ENCODE measurements around the gene ACSF3.

ACSF3 gene

DNA sequence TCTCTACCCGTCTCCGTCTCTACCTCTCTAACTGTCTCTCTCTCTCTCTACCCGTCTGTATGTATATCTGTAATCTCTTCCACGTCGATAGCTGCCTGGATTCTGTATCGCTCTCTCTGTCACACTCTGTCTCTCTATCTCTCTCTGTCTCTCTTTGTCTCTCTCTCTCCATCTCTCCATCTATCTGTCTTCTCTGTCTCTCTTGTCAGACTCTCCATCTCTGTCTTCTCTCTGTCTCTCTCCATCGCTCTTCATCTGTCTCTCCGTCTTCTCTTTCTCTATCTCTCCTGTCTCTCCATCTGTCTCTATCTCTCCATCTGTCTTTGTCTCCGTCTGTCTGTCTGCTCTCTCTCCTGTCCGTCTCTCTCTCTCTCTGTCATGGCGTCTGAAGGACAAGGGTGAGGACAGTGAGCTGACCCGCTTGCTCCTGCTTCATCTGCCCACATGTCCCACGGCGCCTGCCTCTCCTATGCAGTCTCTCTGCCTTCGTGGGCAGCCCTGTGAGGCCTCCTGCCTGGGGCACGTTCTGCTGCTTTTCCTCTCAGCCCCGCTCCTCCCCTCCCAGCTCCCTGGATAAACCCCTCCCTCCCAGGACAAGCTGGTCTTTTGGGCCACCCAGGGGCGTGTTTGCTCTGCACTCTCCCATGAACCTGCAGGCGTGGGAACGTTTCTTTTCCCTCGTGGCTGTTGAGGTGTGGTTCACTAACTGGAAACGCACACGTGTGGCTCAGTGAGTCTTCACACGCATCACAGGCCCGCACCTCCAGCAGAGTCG is 18.9 kb downstream of the ACSF3 start:
- DNase-seq (ENCODE audit: low read depth): no peak

DNA sequence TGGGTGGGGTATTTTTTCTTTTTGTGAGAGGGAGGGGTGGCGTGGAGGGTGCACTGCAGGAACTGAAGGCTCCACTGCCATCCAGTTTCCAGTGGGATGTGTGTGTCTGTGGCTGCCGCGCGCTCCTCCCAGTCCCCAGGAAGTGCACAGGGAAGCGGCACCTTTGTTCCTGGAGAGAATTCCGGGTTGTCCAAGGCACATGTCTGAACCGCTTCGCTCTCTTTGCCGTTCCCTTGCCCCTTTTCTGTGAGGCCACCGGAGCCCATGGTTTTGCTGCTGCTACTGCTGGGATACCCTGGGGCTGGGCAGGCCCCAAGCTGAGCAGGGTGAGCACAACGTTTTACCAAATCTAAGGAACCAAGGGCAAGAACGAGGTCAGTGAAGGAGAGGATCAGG is 19.5 kb downstream of the ACSF3 start:
- DNase-seq (ENCODE audit: low read depth): no peak

DNA sequence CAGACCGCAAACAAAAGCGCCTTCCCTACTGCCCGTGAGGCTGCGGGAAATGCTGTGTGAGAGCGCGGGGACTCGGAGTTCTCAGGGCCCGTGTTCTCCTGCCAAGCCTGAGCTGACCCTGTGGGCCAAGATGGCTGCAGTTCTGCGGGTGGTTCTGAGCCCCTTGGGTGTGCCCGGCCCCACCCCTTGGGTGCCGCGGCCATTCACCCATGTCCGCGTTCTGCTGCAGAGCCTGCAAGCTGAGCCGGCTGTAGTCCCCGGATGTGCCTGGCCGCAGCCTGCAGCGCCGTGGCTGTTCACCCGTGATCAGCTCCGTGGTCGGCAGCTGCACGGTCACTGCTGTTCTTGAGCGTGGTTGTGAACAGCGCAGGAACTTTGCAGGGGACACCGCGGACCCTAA is 20.0 kb downstream of the ACSF3 start:
- DNase-seq (ENCODE audit: low read depth): no peak

DNA sequence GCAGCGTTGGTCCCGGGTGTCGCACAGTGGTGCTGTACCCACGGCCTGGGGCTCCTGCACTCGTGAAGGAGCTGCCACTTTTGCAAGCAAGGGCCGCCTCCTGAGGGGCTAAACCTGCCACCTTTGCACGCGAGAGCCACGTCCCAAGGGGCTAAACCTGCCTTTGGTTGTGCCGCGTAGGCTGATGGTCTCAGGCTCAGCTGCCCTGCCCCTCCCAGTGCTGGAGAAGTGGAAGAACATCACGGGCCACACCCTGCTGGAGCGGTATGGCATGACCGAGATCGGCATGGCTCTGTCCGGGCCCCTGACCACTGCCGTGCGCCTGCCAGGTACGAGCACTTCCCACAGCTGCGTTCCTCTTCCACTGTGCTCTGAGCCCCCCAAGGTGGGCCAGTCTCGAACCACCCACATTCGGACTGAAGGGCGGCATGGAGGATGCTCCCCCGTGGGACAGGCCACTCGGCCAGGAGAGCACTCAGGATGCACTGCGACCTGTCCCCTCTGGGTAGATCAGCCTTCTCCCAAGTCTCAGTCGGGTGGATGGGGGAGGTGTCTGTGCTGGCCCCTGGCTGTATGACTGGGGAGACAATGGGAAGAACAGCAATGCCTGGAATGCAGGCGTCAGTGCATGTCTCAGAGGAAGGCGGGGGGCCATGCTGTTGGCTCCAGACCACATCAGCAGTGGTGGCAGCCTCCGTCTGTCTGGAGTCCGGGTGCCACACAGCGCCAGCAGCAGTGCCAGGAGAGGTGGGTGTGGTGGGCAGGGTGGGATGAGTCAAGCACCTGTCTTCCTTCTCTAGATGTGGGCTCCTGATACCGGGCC is 20.7 kb downstream of the ACSF3 start:
- DNase-seq (ENCODE audit: low read depth): no peak

DNA sequence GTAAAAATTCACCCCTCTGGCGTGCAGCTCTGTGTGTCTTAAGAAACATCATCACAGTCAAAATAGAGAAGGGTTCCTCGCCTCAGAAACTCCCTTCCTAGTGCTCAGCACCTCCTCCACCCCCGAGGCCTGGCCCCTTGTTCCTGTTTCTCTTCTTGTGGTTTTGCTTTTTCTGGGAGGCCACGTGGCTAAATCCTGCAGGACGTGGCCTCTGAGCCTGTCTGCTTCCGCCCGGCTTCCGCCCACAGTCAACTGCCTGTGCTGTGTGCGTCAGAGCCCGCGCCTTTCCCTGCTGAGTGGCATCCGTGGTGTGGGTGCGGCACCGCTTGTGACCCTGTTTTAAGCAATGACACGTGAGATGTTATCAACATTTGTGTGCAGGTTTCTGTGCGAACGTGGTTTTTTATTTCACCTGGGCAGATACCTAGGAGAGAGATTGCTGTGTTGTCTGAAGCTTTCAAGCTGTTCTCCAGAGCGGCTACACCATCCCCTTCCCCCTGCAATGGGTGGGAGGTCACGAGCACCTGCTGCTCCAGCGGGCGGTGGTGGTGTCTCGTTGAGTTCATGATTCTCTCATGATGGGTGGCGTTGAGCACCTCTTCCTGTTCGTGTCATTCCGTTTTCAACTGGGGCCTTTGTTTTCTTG is 21.7 kb downstream of the ACSF3 start:
- DNase-seq (ENCODE audit: low read depth): peak; percentile 78

DNA sequence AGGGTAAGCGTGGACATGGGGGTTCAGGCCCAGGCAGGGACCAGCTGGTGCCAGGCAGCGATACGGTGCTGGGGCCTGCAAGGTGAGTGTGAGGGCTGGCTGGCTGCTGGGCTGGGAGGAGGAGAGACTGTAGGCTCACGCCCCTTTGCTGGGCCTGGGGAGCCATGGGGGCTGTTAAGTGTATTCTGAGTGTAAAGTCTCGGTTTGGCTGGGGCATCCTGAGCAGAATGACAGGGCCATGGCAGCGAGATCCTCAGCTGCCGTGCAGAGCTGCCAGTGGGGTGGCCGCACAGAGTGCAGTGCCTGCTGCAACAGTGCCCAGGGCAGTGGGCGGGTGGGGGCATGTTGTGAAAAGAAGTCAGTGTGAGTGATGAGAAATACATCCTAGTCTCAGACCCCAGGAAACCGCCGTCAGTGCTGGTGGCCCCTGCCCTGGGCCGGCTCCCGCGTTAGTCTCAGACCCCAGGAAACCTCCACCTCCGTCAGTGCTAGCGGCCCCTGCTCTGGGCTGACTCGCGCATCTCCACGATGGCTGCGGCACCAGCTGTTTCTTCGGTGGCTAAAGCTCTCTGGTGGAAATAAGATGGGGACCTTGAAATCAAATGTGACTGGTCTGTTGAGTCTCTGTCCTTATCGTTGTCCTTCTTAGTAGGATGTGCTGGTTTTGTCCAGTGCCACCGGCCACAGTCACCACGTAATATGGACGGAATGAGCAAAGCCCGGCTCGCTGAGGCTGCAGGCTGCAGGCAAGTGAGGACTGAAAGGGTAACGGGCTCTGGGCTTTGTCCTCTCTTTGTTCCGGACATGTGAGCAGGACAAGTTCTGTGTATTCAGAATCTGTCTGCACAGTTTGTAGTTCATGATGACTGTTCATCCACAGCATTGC is 22.9 kb downstream of the ACSF3 start:
- no peak for DNase-seq (ENCODE audit: low read depth)

DNA sequence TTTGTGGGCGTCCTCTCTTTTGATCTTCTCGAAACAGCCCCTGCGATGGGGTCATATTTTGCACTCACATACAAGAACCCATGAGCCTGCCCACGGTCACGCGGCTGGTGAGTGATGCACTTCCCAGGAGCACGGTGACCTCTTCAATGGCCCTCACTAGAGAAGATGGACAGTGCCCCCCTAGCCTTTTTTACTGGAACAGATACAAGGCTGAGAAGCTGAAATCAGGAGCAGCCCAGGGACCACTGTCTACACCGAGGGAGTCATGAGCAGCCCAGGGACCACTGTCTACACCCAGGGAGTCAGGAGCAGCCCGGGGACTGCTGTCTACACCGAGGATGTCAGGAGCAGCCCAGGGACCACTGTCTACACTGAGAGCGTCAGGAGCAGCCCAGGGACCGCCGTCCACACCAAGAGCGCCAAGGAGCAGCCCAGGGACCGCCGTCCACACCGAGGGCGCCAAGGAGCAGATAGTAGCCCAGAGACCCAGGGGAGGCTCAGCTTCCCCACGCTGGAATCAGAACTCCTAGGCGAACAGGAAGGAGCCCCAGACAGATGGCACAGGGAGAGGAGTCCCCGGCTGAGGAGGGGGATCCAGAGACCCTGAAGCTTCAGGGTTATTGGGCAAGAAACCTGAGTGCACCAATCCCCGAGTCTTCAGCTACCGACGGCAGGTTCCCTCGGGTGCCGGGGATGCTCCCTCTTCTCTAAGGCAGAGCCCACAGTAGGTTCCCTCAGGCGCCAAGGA is 23.7 kb downstream of the ACSF3 start:
- DNase-seq (ENCODE audit: low read depth): no peak

DNA sequence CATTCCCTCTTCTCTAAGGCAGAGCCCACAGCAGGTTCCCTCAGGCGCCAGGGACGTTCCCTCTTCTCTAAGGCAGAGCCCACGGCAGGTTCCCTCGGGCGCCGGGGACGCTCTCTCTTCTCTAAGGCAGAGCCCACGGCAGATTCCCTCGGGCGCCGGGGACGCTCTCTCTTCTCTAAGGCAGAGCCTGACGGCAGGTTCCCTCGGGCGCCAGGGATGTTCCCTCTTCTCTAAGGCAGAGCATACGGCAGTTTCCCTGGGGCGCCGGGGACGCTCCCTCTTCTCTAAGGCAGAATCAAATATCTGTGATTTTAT is 24.3 kb downstream of the ACSF3 start:
- DNase-seq (ENCODE audit: low read depth): no peak

DNA sequence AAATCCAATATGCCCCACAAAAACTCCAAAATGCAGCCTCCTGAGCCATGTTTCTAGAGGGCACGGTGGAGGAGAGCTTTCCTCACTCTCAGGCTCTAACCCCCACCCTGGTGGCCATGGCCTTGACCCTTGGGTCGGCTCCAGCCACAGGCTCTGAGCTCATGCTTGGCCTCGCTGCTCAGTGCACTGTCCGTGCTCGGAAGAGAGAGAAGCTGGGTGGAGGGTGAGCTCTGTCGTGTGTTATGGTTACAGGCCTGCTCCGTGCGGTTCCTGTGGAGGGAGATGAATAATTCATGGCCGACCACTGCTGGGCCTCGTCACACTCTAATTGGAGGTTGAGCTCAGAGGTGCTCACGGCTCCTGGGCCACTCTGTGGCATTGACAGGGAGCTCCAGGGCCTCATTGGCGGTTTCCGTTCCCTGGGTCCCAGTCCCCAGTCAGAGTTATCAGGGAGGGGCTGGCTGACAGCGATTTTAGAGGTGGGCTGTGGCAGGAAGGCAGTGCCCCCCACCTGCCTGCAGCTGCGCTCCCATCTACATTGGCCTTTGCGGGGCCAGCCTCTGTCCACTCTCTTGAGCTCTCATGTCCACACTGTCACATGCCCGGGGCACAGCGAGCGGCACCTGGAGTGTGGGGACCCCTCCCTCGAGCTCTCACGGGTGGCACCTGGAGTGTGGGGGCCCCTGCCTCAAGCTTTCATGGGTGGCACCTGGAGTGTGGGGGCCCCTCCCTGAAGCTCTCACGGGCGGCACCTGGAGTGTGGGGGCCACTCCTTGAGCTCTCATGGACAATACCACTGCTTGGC is 24.9 kb downstream of the ACSF3 start:
- no peak for DNase-seq (ENCODE audit: low read depth)

DNA sequence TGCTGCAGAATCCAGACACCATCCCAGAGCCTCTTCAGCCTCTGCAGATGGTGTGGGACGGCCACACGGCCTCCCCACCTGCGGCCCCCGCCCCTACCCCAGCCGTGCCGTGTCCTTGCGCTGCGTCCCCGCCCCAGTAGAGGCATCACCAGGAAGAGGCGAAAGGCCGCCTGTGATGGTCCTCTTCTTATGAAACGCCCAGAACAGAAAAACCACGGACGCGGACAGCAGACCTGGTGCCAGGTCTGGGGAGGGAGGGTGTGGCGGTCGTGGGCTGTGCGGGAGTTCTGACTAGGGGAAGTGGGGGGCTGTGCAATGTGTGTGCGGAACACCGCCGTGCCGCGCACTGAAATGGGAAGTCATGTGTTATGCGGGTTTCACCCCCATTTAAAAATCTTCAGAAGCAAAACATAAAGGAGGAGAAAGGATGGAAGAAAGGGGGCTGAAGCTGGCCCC is 25.5 kb downstream of the ACSF3 start:
- DNase-seq (ENCODE audit: low read depth): no peak

DNA sequence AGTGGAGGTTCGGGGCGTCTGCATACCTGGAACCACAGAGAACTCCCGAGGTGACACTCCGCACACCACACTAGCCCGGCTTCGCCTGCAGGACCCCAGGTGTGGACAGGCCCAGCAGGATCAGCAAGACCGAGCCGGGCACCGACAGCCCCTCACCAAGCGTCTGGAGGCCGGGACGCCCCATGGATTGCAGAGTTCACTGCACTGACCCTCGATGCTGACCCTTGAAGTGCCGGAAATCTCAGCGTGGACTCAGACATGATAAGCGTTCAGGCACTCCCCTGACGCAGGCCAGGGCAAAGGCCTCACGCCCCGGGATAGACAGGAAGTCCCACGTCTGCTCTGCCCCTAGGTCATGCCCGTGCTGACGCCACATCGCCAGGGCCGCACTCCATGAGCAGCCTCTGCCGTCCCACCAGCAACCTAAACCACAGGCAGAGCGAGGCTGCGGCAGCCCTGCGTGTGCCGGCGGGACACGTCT is 26.0 kb downstream of the ACSF3 start:
- DNase-seq (ENCODE audit: low read depth): no peak

DNA sequence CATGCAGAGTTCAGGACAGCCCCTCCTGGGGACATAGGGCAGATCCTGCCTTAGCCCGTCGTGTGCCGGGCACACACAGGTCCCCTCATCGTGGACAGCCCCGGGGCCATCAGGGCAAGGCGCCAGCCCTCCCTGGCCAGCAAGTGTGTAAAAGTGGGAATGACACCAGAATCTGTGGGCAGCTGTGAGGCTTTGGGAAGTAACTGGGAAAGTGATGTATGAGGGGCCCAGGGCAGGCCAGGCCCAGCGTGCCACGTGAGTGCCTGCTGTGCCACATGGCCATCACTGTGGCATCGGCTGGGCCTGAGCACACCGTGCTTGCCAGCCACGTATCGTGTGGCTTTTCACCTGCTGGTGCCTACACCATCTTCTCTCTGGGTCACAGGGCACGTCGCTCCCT is 26.6 kb downstream of the ACSF3 start:
- no peak for DNase-seq (ENCODE audit: low read depth)

DNA sequence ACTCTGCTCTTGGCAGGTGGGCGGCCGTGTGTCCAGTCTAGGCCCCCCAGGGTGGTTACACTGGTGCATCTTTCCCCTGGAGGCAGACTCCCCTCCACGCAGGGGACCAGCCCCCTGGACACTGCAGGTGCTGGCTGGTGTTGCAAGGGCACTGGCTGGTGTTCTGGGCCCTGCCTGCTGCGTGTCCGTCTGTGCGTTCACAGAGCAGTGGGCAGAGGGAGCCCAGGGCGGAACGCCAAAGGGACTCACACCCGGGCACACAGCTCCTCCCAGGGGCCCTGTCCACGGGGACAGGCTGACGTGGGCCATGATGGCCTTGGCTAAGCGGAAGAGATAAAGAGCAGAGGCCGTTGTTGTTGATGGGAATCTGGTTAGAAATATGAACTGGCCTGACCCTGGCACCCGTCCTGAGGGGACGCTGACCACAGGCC is 27.3 kb downstream of the ACSF3 start:
- DNase-seq (ENCODE audit: low read depth): no peak

DNA sequence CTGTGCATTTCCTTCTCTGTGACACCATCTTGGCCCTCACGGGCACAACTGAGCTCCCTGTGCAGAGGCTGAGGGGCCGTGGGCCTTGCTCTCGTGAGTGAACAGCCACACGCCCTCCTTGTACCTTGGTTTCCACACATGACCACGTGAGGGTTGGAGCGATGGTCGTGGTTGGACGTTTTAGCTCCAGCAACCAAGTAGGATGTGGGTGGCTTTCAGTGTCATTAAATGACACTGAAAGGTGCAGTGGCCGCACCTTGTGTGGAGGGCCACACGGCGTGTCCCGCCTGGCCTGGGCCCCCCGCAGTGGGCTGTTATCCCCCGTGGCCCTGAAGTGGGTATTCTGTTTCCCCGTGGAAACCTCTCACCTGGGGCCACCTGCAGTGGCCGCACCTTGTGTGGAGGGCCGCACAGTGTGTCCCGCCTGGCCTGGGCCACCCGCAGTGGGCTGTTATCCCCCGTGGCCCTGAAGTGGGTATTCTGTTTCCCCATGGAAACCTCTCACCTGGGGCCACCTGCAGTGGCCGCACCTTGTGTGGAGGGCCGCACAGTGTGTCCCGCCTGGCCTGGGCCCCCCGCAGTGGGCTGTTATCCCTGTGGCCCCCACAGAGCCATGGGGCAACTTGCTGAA is 28.2 kb downstream of the ACSF3 start:
- no peak for DNase-seq (ENCODE audit: low read depth)

DNA sequence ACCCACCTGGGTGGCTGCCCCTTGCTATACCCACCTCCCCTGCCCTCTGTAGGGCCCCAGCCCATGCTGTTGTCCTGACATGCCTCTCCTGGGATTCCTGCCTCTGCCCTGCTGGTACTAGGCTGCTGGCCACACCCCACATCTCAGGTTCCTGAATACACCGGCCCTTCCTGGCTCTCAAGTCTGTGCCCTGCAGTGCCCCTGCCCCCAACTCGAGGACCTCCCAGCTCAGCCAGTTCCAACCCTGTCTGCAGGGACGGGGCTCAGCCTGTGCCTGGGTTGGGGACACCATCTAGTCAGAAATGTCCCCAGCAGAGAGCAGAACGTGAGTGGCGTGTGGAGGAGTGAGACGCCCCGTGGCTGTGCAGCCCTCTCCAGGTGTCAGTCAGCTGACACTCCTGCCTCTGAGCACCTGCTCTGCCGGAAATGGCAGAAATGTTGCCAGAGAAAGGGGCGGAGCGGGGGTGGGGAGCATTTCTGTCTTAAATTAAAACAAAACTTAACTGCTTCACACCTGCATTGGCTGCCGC is 28.7 kb downstream of the ACSF3 start:
- DNase-seq (ENCODE audit: low read depth): peak; percentile 69

DNA sequence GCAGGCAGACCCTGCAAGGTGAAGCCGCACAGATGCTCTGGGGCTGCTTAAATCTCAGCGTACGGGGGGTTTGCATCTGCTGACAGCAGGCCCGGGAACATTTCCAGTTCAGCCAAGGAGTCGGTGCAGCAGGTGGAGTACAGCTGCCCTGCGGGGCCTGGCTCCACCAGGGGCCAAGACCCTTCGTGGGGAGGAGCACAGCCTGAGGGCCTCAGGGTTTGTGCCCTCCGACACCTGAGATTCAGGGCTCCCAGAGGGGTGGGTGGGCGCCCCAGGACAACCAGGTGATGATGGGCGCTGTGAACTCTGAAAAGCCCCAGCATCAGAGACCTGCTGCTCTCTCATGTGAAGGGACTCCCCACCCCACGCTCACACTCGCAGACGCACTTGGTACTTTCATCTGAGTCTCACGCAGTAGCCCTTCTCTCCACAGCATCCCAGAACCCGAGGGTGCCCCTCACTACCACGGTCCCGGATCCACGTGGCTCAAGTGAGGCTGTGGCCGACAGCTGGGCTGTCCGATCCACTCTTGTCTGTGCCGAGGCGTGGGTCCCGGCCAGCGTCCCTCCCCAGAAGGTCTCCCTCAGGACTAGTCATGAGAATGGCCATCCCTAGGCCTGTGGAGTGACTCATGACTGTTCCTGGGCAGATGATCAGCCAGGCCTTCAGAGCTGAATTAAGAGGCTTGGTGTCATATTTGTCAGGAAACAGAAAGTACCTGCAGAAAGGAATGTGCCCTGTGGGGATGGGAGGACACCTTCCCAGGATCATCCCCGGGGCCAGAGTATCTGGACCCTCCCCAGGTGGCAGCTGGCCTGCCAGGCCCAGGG is 29.6 kb downstream of the ACSF3 start:
- DNase-seq (ENCODE audit: low read depth): no peak

DNA sequence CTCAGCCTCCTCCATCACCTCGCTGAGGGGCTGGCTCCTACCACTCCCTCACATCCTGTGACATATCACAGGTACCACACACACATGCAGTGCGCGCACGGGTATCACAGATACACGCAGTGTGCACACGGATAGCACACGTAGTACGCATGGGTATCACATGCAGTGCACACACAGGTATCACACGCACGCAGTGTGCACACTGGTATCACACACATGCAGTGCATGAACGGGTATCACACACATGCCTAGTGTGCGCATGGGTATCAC is 30.1 kb downstream of the ACSF3 start:
- DNase-seq (ENCODE audit: low read depth): no peak

DNA sequence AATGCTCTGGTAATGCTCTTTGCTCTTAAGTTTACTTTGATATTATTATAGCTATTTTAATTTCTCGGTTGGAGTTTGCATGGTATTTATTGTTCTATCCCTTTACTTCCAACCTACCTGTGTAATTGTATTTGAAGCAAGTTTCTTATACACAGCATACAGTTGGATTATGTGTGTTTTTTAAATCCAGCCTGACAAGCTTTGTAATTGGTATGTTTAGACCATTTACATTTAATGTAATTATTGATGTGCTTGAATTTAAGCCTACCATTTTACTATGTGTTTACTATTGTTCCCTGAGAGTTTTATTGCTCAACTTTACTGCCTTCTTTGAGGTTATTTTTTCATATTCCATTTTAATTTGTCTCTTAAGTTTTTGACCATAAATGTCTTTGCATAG is 35.7 kb downstream of the ACSF3 start:
- DNase-seq (ENCODE audit: low read depth): no peak

DNA sequence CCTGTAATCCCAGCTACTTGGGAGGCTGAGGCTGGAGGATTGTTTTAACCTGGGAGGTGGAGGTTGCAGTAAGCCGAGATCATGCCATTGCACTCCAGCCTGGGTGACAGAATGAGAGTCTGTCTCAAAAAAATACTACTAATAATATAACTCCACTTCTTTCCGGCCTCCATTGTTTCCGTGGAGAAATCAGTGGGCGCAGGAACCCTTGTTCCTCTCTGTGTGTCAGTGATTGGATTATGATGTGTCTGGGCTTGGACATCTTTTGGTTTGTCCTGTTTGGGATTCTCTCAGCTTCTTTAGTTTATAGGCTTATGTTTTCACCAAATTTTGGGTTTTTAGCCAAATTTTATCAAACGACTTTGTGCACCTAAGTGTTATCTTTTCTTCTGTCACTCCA is 36.8 kb downstream of the ACSF3 start:
- DNase-seq (ENCODE audit: low read depth): no peak
